Neural cell (in vitro differentiated cells): ENCODE measurements around the gene LGALS1.
"Not testable (repeated sequence)": the region's sequence is repeated elsewhere in the genome, so short reads cannot be mapped to it uniquely, and the experiment has no call there.

ENCODE experiments used
- CTCF ChIP-seq: fragments of 450-650 bp; IDR thresholded peaks from 2 replicates; pipeline ENCODE4 v1.5.1; 2014; ENCODE audit warnings: antibody characterized with exemption, mild to moderate bottlenecking, moderate library complexity; ENCODE audit not compliant: poor library complexity, severe bottlenecking
- EP300 ChIP-seq: fragments of 450-650 bp; conservative IDR thresholded peaks from 2 replicates; pipeline ENCODE4 v1.6.1; 2014; ENCODE audit warnings: antibody characterized with exemption, mild to moderate bottlenecking, moderate library complexity; ENCODE audit not compliant: poor library complexity, severe bottlenecking
- EZH2 ChIP-seq: fragments of 200-600, 300-800 bp; shearing (Covaris generic), sonication (generic); IDR thresholded peaks from 2 replicates; pipeline ENCODE4 v1.6.1; 2014; ENCODE audit warnings: antibody characterized with exemption, low read length, borderline replicate concordance, mild to moderate bottlenecking; ENCODE audit not compliant: insufficient read depth, poor library complexity, severe bottlenecking
- MXI1 ChIP-seq: fragments of 450-650 bp; conservative IDR thresholded peaks from 2 replicates; pipeline ENCODE4 v1.6.1; 2014; ENCODE audit warnings: antibody characterized with exemption, mild to moderate bottlenecking; ENCODE audit not compliant: poor library complexity, severe bottlenecking
- POLR2AphosphoS5 ChIP-seq: IDR thresholded peaks from 2 replicates; pipeline ENCODE4 v1.6.1; 2012
- RAD21 ChIP-seq: fragments of 450-650 bp; conservative IDR thresholded peaks from 2 replicates; pipeline ENCODE4 v1.6.1; 2014; ENCODE audit warnings: antibody characterized with exemption, mild to moderate bottlenecking, moderate library complexity
- REST ChIP-seq: IDR thresholded peaks from 2 replicates; pipeline ENCODE4 v1.6.1; 2012; ENCODE audit warnings: borderline replicate concordance
- TAF1 ChIP-seq: IDR thresholded peaks from 2 replicates; pipeline ENCODE4 v1.6.1; 2012; ENCODE audit warnings: low read depth

GRCh38 chr22:37717746-37718305 lies 42.4 kb downstream of the LGALS1 start:
- TF ChIP-seq CTCF, RAD21, EP300, MXI1, REST, EZH2, POLR2AphosphoS5, TAF1: not testable (repeated sequence)
